Measurements from ENCODE around the gene FZR1.
"Not testable (repeated sequence)": the region's sequence is repeated elsewhere in the genome, so short reads cannot be mapped to it uniquely, and the experiment has no call there.

FZR1 gene

GRCh38 chr19:3496392-3497273, 9.5 kb upstream of the FZR1 start:
- no peak for DNase-seq (ENCODE audit: low spot score)

GRCh38 chr19:3497757-3498520, 8.2 kb upstream of the FZR1 start:
- DNase-seq (ENCODE audit: low spot score) = no peak

DNA sequence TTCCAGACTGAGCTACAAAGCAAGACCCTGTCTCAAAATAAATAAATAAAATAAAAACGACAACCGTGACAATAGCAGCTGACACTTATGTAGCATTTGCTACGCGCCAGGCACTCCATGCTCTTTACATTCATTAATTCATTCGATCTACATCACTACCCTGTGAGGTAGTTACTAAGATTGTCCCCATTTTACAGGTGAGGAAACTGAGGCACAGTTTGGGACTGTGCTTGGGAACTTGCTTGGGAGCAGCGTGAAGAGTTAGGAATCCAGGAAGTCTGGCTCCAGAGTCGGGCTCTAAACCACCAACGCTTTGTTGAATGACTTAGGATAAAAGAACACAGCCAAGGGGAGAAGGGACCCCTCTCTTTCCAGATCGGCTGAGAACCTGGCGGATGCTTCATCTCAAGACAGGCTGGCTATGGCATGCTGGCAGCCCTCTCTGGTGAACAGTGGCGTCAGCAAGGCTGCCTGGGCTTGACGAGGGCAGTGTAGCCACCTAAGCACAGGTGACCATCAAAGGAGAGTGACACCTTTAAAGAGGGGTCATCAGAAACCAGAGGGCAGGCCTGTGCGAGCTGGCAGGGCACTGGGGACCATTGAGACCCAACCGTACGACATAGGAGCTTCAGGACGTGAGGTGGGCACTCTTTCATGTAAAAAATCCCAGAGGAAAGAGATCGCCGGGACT, 6.2 kb upstream of the FZR1 start:
- no peak for DNase-seq (ENCODE audit: low spot score)

DNA sequence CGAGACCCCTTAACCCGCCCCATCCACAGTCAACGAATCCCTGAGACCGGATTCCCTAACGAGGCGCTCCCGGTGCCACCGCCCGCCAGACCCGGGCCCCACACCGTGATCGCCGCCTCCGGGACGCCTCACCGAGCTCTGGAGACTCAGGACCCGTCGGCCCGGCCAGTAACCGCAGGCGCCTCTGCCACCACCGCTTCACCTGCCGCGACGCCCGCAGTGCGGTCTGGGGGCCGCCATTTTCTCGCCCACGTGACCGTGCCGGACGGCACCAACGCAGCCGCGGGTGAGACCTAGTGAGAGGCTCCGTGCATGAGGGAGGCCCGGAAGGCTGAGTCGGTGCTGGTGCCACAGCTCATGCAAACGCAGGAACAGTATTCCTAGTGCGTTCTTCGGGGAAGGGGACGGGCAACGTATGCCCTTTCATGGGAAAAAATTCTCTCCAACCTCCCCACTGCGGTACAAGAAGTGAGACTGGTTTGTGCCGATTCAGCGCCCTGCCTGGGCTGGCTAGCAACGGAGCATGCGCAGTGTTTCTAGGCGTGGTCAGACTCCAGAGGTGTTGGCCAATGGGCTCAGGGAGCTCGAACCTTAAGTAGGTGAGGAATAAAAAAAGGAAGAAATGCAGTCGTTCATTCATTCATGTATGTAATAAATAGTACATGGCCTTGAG, 5.5 kb upstream of the FZR1 start, which contains the start of gene DOHH:
Gene DOHH (minus strand): TSS at position 246 of the 673 bp plus-strand sequence. CDS start 3,860 bp downstream, outside the sequence.
- peak; percentile 87 for DNase-seq (ENCODE audit: low spot score)

DNA sequence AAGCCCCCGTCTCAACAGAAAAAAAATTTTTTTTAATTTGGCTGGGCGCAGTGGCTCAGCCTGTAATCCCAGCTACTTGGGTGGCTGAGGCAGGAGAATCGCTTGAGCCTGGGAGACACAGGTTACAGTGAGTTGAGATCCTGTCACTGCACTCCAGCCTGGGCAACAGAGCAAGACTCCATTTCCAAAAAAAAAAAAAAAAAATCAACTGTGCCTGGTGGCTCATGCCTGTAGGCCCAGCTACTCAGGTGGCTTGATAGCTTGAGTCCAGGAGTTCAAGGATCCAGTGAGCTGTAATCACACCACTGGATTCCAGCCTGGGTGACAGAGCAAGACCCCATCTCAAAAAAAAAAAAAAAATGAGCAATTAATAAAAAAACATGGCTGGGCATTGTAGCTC, 4.3 kb upstream of the FZR1 start:
- DNase-seq (ENCODE audit: low spot score) = no peak

- no peak for DNase-seq (ENCODE audit: low spot score)
These were observed 3.0 kb upstream of the FZR1 start for GRCh38 chr19:3503036-3503572.

- DNase-seq (ENCODE audit: low spot score) = no peak
These were observed 1.4 kb upstream of the FZR1 start for GRCh38 chr19:3504735-3505134.

- DNase-seq (ENCODE audit: low spot score) = no peak
These were observed 551 bp downstream of the FZR1 start for GRCh38 chr19:3506384-3507340.

DNA sequence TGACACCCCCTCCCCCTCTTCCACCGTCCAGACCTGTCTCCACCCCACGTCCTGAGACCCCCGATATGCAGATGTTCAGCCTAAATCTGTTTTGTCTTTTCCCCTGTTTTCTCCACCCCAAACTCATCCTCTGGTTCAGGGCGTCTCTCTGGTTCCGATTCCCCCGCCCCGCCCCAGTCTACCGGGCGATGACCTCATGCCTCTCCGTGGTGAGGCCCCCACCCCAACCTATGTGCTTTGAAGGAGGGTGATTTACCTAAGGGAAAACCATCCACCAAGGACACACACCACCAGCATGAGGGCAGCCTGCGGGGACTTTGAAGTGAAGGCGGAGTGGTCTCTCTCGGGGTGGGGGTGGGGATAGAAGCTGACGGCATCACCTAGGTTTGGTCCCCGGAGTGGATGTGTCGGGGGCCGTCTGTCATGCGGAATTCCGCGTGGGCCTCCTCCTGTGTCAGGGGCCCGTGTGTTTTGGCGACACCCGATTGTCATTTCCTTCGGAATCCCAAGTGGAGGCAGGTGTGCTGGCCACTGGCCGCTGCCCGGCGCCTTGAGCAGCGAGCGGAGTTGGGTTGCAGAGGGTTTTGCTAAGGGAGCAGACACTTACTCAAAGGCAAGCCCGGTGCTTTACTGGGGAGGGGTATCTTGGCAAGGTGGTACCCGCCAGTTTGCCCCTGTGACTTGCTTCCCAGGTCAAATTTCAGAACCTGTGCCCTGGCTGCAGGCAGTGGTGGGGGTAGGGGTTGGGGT, 1.4 kb downstream of the FZR1 start:
- no peak for DNase-seq (ENCODE audit: low spot score)

- DNase-seq (ENCODE audit: low spot score) = not testable (repeated sequence)
These were observed 2.1 kb downstream of the FZR1 start for GRCh38 chr19:3508121-3508661.

- no peak for DNase-seq (ENCODE audit: low spot score)
These were observed 2.8 kb downstream of the FZR1 start for GRCh38 chr19:3508771-3509535.

GRCh38 chr19:3509566-3509989, 3.5 kb downstream of the FZR1 start:
- DNase-seq (ENCODE audit: low spot score) = no peak

- no peak for DNase-seq (ENCODE audit: low spot score)
These were observed 4.6 kb downstream of the FZR1 start for GRCh38 chr19:3510727-3511126.

DNA sequence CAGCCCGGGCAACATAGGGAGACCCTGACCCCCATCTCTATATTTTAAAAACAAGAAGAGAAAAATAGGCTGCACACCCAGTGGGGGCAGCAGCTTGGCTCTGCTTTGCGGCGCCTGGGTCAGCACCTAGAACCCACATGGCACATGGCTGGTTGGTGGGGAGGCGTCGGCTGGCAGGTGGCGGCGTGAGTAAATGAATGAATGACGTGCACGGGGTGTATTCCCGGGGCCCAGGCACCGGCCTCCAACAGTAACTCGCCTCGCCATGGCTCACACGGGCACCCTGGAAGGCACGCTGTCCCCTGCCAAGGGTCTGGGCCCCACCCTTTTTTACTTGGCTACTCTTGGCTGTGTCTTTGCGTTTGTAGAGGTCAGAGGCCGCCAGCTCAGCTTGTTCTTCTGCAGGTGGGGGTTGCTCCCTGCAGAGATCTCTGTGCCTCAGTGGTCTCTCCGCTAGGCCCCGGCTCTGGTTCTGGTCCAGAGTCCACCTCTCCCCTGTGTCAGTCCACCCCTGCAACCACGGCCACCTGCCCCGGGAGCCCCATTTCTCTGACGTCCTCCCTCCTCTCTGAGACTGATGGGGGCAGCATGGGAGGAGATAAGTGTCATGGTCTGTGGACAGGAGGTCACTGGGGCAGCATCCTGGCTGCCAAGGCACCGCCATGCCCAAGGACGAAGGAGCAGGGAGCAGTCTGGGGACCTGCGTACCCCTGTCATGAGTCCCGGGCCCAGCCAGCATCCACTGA, 5.6 kb downstream of the FZR1 start:
- DNase-seq (ENCODE audit: low spot score) = no peak

DNA sequence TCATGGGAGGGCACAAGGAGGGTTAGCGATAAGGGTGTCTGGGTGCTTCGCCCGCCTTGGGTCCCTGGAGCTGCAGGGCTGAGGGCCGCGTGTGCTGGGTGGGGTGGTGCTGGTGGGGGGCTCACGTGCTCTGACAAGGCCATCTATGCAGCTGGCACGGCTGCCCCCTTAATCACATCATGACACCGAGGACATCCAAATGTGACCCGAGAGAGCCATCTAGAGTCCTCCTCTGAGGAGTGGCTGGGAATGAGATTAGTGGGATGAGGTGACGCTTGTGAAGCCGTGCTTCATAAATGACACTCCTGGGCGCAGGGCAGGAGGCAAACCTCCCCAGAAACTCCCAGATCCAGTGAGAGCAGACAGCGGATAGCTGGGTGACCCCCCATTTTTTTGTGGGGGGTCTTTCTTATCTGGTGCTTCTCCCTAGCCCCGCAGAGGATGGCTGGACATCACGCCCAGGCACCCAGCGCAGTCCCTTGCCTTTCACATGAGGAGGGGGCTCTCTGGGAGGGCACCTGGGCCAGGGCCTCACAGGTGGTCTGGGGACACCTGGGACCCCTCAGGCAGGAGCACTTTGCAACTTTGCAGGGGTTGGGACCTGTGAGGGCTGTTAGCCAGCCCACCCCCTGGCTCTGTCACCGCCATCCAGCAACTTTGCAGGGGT, 6.6 kb downstream of the FZR1 start:
- no peak for DNase-seq (ENCODE audit: low spot score)

DNA sequence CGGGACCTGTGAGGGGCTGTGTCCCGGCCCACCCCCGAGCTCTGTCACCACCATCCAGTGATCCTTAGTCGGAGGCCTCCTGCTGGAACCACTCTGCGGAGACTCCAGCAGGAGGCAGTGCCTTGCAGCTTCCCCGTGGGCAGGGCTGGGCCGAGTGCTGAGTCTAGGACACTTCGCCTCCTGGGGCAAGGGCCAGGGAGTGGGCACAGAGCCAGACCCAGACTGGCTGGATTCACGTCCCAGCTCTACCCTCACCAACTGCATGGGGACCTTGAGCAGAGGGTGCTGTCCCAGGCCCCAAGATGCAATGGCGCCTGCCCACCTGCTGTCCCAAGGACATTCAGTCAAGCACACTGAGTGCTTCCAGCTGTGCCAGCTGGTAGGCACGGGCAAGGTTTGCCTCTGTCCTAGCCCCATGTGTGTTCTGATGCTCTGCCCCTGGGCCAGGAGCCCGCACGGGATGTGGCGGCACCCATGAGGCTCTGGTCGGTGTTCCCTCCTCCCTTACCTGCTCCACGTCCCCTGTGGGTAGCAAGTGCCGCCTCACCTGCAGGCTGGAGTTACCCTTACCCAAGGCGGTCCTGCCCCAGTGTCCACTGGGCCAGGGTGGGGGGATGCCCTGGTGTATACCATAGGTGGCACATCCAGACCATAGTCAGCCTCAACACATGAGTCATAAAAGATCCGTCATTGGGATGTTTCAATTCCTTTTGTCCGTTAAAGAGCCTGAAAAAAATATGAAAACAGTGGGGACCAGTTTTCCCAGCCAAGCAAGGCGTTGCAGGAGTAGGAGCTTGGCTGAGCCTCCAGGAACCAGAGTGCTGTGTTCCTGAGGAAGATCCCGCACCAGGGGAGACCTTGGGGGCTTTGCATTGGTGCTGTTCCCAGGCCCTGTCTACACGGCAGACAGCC, 7.4 kb downstream of the FZR1 start:
- DNase-seq (ENCODE audit: low spot score) = no peak
